Epidermal melanocyte (primary cell): Measurements from ENCODE around the gene ABCA8.
"Not testable (repeated sequence)": the region's sequence is repeated elsewhere in the genome, so short reads cannot be mapped to it uniquely, and the experiment has no call there.

Experiments used
- DNase-seq: peaks from one replicate; pipeline ENCODE4 v3.0.0; 2011; ENCODE audit warnings: low spot score; ENCODE audit not compliant: insufficient read length

The ABCA8 gene

DNA sequence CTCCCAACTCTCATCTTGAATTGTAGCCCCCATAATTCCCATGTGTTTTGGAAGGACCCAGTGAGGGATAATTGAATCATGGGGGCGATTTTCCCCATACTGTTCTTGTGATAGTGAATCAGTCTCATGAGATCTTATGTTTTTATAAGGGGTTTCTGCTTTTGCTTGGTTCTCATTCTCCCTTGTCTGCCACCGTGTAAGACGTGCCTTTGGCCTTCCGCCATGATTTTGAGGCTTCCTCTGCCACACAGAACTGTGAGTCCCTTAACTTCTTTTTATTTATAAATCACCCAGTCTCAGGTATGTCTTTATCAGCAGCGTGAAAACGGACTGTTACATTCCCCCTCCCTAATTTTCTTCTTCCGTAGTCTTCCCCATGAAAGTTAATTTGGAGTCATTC, 124.0 kb downstream of the ABCA8 start:
- DNase-seq = no peak

DNA sequence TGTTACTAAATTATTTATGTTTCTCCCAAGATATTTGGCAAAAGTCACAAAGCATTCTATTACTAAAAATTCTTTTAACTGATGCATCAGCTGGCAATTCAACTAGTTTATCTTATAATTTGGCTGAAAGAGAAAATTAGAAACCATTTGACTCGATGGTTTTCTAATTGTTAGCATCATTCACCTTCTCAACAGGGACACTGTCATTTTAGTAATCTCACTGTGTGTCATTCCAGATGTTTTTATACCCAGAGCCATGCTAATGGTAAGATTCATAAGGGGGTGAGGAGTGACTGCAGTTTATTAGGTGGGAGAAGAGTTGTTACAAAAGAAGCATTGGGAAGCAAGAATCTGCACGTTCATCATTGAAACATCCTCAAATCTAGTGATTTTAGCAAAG, 124.9 kb downstream of the ABCA8 start:
- DNase-seq = no peak

DNA sequence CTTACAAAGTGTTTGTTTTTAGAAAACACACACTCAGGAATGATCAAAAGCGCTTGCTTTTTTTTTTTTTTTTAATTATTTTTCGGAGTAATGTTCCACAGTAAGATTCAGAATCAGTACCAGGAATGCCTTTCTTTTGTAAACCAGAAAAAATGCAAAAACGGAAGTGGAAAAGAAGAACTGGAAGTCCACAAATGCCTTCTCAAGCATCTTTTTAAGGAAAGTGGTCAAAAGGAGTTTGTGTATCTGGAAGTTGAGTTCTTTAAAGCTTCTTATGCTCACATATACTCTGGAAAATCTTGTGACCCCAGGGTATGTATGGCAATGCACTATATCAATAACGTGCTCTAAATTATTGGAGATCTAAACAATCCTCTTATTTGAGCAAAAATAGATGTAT, 126.0 kb downstream of the ABCA8 start:
- no peak for DNase-seq

- DNase-seq = no peak
Measured at GRCh38 chr17:68824707-68825106, 130.5 kb downstream of the ABCA8 start.

DNA sequence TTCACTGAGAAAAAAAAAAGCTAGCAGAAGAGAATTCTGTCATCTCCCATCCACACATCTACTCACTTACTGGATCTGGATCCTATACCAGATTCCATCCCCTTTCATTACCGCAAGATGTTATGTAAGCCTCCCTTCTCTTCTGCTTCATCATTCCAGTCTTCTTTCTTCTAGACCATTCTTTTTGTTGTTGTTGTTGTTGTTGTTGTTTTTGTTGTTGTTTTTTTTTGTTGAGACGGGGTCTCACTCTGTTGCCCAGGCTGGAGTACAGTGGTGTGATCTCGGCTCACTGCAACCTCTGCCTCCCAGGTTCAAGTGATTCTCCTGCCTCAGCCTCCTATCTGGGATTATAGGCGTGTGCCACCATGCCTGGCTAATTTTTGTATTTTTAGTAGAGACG, 131.0 kb downstream of the ABCA8 start:
- not testable (repeated sequence) for DNase-seq

GRCh38 chr17:68822719-68823289, 132.4 kb downstream of the ABCA8 start:
- no peak for DNase-seq

DNA sequence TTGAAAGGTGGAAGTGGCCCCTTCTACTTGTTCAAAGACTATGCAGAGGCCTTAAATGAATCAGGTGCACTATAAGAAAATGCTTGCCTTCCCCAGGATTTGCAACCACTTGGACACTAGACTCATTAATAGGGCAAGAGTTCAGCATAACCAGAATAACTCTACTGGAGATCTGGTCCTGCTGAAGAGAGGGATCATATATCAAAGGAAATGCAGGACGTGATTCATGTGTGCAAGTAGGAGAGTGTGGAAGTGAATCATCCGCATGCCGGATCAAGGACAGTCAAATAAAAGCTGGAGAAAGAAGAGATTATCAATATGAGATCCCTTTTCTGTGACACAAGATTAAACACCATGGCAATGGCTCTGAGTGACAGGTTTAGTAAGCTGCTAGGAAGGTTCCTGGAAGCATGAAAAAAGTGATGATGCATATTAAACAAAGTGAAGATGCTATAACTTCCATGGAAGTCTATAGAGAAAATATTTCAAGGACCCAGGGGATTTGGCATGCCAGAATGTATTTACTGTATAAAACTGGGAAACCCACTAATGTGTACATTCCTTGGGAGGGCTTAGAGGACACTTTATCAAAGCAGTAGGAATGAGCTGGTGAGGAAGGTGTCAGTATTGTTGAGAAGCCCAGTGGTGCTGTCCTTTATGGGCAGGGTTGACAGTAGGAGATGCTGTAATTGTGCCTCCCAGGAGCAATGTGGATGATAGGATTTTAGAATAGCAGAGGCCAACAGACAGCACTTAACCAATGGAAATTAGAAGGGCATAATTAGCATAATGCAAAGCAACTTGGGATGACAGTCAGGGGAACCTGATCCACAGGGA, 133.1 kb downstream of the ABCA8 start:
- DNase-seq = peak; percentile 44

- DNase-seq = no peak
Measured at GRCh38 chr17:68820825-68821481, 134.2 kb downstream of the ABCA8 start.

DNA sequence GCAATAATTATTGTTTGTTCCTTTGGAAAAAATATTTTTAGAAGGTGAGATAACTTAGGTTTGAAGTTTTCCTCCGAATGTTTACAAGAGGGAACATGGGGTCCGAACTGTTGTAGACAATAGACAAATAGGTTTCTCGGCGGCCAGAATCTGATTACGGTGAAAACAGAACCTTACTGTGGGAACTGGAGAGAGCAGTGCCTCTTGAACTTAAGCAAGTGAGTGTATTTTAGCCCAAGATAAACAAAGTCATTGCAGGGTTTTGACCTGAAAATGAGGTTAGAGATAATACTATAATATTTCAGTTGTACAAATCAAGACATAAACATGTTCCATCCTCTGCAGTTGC, 134.7 kb downstream of the ABCA8 start:
- DNase-seq = no peak

GRCh38 chr17:68819465-68819864, 135.7 kb downstream of the ABCA8 start:
- no peak for DNase-seq
